ENCODE results near the gene BCKDHB.
"Not testable (repeated sequence)": the region's sequence is repeated elsewhere in the genome, so short reads cannot be mapped to it uniquely, and the experiment has no call there.

The BCKDHB gene

DNA sequence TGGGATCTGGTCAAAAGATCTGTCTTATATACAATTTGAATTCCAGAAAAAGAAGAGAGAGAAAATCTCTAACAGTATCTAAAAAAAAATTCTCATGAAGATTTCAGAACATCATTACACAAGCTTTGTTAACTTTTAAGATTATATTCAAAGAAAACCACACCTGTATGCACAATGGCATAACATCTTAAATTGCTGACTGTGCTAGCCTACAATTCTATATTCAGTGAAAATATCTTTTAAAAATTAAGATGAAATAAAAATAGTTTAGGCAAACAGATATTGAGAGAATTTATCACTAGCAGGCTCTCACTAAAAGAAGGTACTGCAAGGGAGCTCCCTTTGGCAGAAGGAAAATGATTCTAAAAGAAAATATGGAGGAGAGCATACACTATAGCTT lies 100.3 kb downstream of the BCKDHB start:
- Mint-ChIP-seq H3K27me3 (ENCODE audit: low read depth) (no peaks in the 10 kb centered on the region), H3K4me1 (ENCODE audit: low read depth) (peaks cover 6% of the 10 kb centered on the region), H3K36me3 (ENCODE audit: low read depth) (peaks cover 1% of the 10 kb centered on the region), H3K4me3 (no peak overlapping the region), H3K9me3 (no peaks in the 10 kb centered on the region), H3K27ac (no peak overlapping the region)

DNA sequence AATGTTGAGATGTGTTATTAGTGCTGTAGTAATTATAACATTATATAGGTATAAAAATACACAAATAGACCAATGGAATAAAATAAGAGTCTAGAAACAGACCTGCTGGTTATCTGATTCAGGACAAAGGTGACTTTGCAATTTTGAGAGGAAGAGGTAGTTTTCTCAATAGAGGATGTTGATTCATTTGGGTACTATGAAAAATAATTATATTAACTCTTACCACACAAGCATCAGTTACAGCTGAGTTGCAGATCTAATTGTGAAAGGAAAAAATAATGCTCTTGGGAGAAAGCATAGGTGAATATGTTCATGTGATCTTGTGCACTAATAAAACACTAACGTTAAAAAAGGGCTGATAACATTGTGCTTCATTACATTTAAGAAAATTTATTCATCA lies 103.0 kb downstream of the BCKDHB start:
- Mint-ChIP-seq H3K4me1 (ENCODE audit: low read depth) (peaks cover 6% of the 10 kb centered on the region), H3K9me3 (no peaks in the 10 kb centered on the region), H3K27ac (no peak overlapping the region), H3K27me3 (ENCODE audit: low read depth) (no peaks in the 10 kb centered on the region), H3K36me3 (ENCODE audit: low read depth) (no peaks in the 10 kb centered on the region), H3K4me3 (no peak overlapping the region)

DNA sequence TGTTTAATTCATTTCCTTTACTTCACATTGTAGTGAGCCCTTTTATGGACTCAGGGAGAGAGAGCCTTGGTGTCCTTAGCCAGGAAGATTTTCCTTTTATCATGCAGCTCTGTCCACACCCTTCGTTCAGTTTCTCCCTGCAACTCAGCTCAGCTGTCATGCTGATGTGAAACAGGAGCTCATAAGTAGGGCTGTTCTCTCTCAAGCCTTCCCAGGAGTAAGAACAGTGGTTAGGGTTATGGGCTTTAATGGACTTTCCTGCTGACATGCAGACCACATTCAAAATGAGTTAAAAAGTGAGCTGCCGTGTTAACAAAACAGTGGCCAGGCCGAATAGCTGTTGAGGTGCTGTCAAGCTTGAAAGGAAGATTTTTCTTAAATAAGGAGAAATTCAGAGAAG lies 104.1 kb downstream of the BCKDHB start:
- no peak overlapping the region for H3K4me3 Mint-ChIP-seq
- H3K9me3 Mint-ChIP-seq: no peaks in the 10 kb centered on the region
- H3K4me1 Mint-ChIP-seq (ENCODE audit: low read depth): peaks cover 6% of the 10 kb centered on the region
- no peaks in the 10 kb centered on the region for H3K36me3 Mint-ChIP-seq (ENCODE audit: low read depth)
- H3K27ac Mint-ChIP-seq: no peak overlapping the region
- H3K27me3 Mint-ChIP-seq (ENCODE audit: low read depth): no peaks in the 10 kb centered on the region

DNA sequence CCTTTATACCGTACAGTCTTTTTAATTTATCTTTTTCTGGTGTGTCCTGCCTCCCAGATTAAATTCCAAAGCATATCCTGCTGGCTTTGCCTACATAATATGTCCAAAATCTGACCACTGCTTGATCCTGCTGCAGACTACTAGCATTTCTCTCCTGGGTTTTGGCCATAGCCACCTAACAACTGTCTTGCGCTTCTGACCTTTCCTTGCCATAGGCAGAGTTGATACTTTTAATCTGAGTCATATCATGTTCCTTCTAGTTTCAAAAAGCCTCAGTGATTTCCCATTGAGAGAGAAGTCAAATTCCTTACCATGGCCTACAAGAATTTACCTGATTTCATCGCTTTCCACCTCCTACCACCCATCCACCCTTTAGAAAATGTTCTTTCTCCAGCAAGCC lies 104.8 kb downstream of the BCKDHB start:
- Mint-ChIP-seq H3K4me1 (ENCODE audit: low read depth) (peaks cover 6% of the 10 kb centered on the region), H3K27ac (no peak overlapping the region)

DNA sequence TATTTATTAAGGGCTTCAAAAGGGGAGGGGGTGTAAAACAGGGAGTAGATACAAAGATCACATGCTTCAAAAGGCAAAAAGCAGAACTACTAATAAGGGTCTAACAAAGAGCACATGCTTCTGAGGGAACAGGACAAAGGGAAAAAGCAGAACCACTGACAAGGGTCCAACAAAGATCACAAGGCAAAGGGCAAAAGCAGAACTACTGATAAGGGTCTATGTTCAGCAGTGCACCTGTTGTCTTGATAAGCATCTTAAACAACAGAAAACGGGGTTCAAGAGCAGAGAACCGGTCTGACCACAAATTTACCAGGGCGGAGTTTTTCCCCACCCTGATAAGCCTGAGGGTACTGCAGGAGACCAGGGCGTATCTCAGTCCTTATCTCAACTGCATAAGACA lies 105.4 kb downstream of the BCKDHB start:
- H3K9me3 Mint-ChIP-seq; H3K4me1 Mint-ChIP-seq (ENCODE audit: low read depth); H3K27ac Mint-ChIP-seq; H3K36me3 Mint-ChIP-seq (ENCODE audit: low read depth); H3K27me3 Mint-ChIP-seq (ENCODE audit: low read depth); H3K4me3 Mint-ChIP-seq: not testable (repeated sequence)

More for the DNA sequence above, 104.8 kb downstream of the BCKDHB start:
- Mint-ChIP-seq H3K27me3 (ENCODE audit: low read depth) (no peaks in the 10 kb centered on the region), H3K36me3 (ENCODE audit: low read depth) (no peaks in the 10 kb centered on the region), H3K9me3 (no peaks in the 10 kb centered on the region), H3K4me3 (no peak overlapping the region)

DNA sequence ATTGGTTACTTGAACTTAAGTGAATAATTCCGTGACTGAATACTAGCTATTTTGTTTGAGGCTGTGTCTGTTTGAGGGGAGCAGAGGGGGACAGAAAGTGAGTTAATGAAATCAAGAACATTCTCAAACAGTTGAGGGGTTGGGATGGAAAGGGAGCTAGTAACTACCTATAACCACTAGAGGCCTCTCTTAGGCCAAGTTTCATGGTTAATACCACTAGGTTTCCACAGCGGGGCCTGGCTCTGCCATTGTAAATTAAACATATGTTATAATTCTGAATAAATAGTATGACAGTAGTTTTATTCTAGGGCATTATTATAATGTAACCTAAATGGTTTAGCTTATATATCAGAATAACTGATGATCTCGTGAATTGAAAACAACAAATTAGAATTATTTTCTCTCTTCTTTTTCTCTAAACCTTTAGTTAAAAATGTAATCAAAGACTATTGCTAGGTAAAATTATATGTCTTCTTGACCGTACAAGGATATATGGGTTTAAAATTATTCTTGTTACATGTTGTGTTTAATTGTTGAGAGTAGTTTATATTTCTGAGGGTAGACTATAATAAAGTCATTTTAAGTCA lies 108.1 kb downstream of the BCKDHB start:
- no peaks in the 10 kb centered on the region for H3K9me3 Mint-ChIP-seq
- no peaks in the 10 kb centered on the region for H3K27me3 Mint-ChIP-seq (ENCODE audit: low read depth)
- H3K27ac Mint-ChIP-seq: no peak overlapping the region
- no peak overlapping the region for H3K4me3 Mint-ChIP-seq
- no peaks in the 10 kb centered on the region for H3K36me3 Mint-ChIP-seq (ENCODE audit: low read depth)
- H3K4me1 Mint-ChIP-seq (ENCODE audit: low read depth): peaks cover 6% of the 10 kb centered on the region

DNA sequence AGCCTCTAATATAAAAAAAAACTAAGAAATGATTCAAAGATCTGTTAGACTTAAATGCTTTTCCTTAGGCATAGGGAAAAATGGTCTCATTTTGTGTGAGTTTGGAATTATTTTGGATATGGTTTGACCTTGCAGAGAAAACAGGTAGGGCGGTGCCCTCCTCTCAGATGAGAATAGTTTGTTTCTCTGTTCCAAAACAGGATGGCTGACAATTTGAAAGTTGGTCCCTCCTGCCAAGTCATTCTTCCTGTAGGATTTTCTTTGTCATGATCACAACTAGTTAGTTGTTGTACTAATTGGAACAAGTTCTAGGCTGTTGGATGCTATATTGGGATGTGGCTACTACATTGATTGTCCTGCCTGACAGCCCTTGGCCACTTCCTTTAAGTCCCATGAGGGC lies 108.6 kb downstream of the BCKDHB start:
- no peak overlapping the region for H3K4me3 Mint-ChIP-seq
- H3K27me3 Mint-ChIP-seq (ENCODE audit: low read depth): no peaks in the 10 kb centered on the region
- H3K36me3 Mint-ChIP-seq (ENCODE audit: low read depth): no peaks in the 10 kb centered on the region
- no peak overlapping the region for H3K27ac Mint-ChIP-seq
- H3K4me1 Mint-ChIP-seq (ENCODE audit: low read depth): peaks cover 6% of the 10 kb centered on the region
- no peaks in the 10 kb centered on the region for H3K9me3 Mint-ChIP-seq

DNA sequence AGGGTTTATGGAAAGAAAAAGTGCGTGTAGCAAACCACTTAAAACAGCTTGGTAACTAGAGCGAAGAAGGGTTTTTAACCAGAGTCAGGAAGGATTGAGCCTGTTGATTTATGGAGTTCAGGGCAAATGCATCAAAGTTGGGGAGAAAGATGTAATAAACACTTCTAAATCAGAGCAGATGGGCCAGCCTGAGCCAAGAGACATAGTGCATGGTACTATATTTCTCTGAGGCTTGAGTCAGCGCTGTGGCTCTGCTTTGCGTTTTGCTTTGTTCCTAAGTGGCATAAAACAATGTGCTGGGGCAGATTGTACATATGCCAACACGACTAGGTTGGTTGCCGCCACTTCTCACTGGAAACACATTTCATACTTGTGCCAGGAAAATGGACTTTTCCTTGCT lies 111.3 kb downstream of the BCKDHB start:
- Mint-ChIP-seq H3K27ac (no peak overlapping the region), H3K9me3 (no peaks in the 10 kb centered on the region), H3K27me3 (ENCODE audit: low read depth) (no peaks in the 10 kb centered on the region), H3K36me3 (ENCODE audit: low read depth) (no peaks in the 10 kb centered on the region), H3K4me1 (ENCODE audit: low read depth) (no peaks in the 10 kb centered on the region), H3K4me3 (no peak overlapping the region)

DNA sequence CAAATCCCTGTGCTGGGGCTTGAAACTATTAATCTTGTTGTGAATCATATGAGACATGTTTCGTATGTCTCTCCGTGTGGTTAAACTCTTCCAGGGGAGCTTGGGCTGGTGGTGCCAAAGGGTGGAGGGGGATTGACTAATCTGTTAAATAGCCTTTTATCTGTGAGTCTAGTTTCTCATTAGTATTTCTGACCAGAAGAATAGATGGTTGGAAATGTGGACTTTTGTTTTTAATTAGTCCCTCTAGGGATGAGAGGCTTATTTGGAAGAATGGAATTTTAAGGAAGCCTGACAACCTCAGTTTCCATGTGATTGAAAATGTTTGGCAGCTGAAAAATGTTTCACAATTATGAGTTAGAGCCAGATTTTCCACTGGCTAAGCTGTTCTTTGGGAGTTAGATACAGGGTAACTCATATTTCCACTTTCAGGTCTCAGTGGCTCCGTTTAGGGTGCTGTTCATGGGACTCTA lies 117.3 kb downstream of the BCKDHB start:
- peaks cover 2% of the 10 kb centered on the region for H3K36me3 Mint-ChIP-seq (ENCODE audit: low read depth)
- no peaks in the 10 kb centered on the region for H3K9me3 Mint-ChIP-seq
- H3K27me3 Mint-ChIP-seq (ENCODE audit: low read depth): no peaks in the 10 kb centered on the region
- no peaks in the 10 kb centered on the region for H3K4me1 Mint-ChIP-seq (ENCODE audit: low read depth)
- no peak overlapping the region for H3K27ac Mint-ChIP-seq
- no peak overlapping the region for H3K4me3 Mint-ChIP-seq

DNA sequence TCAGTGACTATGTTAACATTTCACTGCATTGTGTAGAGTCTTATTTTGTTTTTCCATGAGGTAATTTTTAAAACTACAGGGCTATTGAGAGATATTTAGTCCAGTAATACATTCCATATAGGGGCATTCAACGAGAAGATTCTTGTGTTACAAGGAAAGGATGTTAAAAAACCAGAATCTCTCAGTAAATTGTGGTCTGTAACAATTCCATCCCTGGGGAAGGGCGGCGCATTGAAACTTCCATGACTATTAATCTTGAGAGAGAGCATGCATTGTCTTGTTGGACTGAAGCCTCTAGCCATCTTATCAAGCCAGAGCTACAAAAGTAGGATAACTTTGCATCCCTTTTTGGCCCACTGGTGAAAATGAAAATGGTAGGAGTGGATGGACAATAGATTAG lies 119.7 kb downstream of the BCKDHB start:
- no peak overlapping the region for H3K4me3 Mint-ChIP-seq
- H3K9me3 Mint-ChIP-seq: no peaks in the 10 kb centered on the region
- H3K27ac Mint-ChIP-seq: no peak overlapping the region
- H3K36me3 Mint-ChIP-seq (ENCODE audit: low read depth): peaks cover 2% of the 10 kb centered on the region
- no peaks in the 10 kb centered on the region for H3K4me1 Mint-ChIP-seq (ENCODE audit: low read depth)
- H3K27me3 Mint-ChIP-seq (ENCODE audit: low read depth): no peaks in the 10 kb centered on the region

DNA sequence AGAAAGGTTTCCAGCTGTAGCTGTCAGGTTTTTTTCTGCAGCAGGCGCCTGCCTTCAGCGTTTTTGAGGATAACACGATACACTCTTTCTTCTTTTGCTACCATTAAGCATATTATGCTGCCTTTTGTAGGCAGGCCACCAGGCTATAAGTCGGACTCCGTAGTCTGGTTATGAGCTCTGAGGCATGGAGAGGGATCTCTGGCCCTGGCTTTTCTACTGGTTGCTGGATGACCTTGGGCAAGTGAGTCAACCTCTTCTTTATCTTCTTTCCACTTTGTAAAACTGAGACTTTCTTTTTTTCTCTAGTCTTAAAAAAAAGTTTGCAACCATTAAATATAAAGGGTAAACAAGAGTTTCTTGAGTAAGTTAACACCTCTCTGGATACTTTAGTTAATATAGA lies 120.2 kb downstream of the BCKDHB start:
- H3K27ac Mint-ChIP-seq: no peak overlapping the region
- H3K4me1 Mint-ChIP-seq (ENCODE audit: low read depth): no peaks in the 10 kb centered on the region
- H3K36me3 Mint-ChIP-seq (ENCODE audit: low read depth): peaks cover 2% of the 10 kb centered on the region

DNA sequence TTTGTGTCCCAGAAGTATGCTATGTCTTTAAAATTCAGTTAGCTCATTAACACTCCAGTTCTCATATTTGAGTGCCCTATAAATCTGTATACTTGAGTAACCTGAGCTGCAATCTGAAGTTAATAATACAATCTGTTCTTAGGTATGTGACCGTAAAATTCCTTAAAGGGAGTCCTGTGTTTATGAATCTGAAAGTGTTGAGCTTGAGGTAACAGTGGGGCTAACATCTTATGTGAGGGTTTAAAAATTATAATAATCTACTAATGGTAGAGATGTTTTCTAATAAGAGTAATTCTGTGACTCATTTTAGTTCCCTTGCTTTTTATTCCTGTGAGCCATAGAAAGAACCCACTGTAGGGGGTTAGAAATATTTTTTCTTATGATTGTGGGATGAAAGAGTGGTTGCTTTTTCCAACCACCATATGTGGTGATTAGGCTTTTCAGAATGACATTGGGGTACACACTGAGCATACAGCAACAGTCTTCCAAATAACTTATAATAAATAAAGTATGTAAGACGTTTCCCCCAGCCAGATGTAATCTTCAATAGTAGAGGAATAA lies 121.2 kb downstream of the BCKDHB start:
- H3K4me3 Mint-ChIP-seq: no peak overlapping the region
- H3K27me3 Mint-ChIP-seq (ENCODE audit: low read depth): no peaks in the 10 kb centered on the region
- no peak overlapping the region for H3K27ac Mint-ChIP-seq
- no peaks in the 10 kb centered on the region for H3K9me3 Mint-ChIP-seq
- no peaks in the 10 kb centered on the region for H3K4me1 Mint-ChIP-seq (ENCODE audit: low read depth)
- peaks cover 2% of the 10 kb centered on the region for H3K36me3 Mint-ChIP-seq (ENCODE audit: low read depth)

More for the DNA sequence above, 120.2 kb downstream of the BCKDHB start:
- Mint-ChIP-seq H3K4me3 (no peak overlapping the region), H3K9me3 (no peaks in the 10 kb centered on the region), H3K27me3 (ENCODE audit: low read depth) (no peaks in the 10 kb centered on the region)

DNA sequence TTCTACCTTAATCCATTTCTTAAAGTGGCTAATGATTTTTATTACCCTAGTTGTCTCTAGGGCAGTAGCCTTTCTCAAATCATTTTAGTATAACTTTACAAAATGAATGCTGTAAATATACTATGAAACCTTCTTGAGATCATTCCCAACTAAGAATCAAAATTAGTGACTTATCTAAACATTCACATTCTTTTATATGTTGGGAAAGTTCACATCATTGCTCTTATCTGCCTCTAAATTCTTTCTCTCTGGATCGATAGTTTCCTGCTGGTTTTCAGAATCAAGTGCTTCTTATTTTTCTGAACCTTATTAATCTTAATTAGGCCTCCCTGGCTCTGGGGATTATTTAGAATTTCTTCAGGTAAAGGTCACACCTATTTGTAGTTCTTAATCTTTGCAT lies 126.8 kb downstream of the BCKDHB start:
- Mint-ChIP-seq H3K27ac (no peak overlapping the region), H3K27me3 (ENCODE audit: low read depth) (no peaks in the 10 kb centered on the region), H3K4me1 (ENCODE audit: low read depth) (no peaks in the 10 kb centered on the region), H3K9me3 (no peaks in the 10 kb centered on the region), H3K36me3 (ENCODE audit: low read depth) (no peaks in the 10 kb centered on the region), H3K4me3 (no peak overlapping the region)

DNA sequence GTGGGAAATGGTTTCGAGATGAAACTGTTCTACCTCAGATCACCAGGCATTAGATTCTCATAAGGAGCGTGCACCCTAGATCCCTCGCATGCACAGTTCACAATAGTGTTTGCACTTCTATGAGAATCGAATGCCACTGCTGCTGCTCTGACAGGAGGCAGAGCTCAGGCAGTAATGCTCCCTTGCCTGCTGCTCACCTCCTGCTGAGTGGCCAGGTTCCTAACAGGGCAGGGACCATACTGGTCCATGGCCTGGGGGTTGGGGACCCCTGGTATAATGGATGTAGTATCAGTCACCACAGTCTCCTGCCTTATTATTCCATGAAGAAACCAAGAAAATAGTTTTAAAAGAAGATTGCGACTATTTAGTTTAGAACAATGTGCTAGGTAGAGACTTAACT lies 127.5 kb downstream of the BCKDHB start:
- no peaks in the 10 kb centered on the region for H3K36me3 Mint-ChIP-seq (ENCODE audit: low read depth)
- H3K4me3 Mint-ChIP-seq: no peak overlapping the region
- H3K27me3 Mint-ChIP-seq (ENCODE audit: low read depth): no peaks in the 10 kb centered on the region
- peaks cover 3% of the 10 kb centered on the region for H3K9me3 Mint-ChIP-seq
- H3K4me1 Mint-ChIP-seq (ENCODE audit: low read depth): no peaks in the 10 kb centered on the region
- H3K27ac Mint-ChIP-seq: no peak overlapping the region

DNA sequence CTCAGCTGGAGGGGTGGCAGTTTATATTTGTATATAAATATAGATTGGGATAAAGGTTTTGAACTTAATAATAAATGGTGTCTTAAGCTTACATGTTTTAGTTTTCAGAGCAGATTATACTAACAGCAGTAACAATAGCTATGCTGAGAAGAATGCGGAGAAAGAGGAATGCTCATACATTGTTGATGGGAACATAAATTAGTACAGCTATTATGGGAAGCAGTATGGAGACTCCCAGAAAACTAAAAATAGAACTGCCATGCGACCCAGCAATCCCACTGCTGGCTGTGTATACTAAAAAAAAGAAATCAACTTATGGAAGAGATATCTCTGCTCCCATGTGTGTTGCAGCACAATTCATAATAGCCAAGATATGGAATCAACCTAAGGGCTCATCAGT lies 127.9 kb downstream of the BCKDHB start:
- no peak overlapping the region for H3K4me3 Mint-ChIP-seq
- H3K9me3 Mint-ChIP-seq: peaks cover 5% of the 10 kb centered on the region
- no peaks in the 10 kb centered on the region for H3K36me3 Mint-ChIP-seq (ENCODE audit: low read depth)

DNA sequence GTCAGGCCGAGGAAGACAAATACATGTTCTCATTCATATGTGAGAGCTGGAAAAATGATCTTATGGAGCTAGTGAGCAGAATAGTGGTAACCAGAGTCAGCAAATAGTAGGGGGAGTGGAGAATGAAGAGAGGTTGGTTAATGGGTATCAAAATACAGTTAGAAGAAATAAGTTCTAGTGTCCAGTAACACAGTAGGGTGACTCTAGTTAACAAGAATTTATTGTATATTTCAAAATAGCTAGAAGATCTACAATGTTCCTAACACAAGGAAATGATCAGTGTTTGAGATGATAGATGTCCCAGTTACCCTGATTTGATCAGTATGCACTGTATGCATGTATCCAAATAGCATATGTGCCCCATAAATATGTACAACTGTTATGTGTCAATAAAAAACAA lies 128.4 kb downstream of the BCKDHB start:
- no peak overlapping the region for H3K4me3 Mint-ChIP-seq

More for the DNA sequence above, 127.9 kb downstream of the BCKDHB start:
- Mint-ChIP-seq H3K27ac (no peak overlapping the region), H3K27me3 (ENCODE audit: low read depth) (no peaks in the 10 kb centered on the region), H3K4me1 (ENCODE audit: low read depth) (no peaks in the 10 kb centered on the region)

More for the DNA sequence above, 128.4 kb downstream of the BCKDHB start:
- no peaks in the 10 kb centered on the region for H3K4me1 Mint-ChIP-seq (ENCODE audit: low read depth)
- no peaks in the 10 kb centered on the region for H3K27me3 Mint-ChIP-seq (ENCODE audit: low read depth)
- H3K9me3 Mint-ChIP-seq: peaks cover 6% of the 10 kb centered on the region
- H3K36me3 Mint-ChIP-seq (ENCODE audit: low read depth): no peaks in the 10 kb centered on the region
- H3K27ac Mint-ChIP-seq: no peak overlapping the region
